GM21529 (cell line): ENCODE results near the gene LOXL4.
"Not testable (repeated sequence)": the region's sequence is repeated elsewhere in the genome, so short reads cannot be mapped to it uniquely, and the experiment has no call there.

ENCODE experiments used
- ATAC-seq: cut with Tn5 transposase; IDR thresholded peaks from one replicate; pipeline ENCODE4 v1.9.1; 2021; ENCODE audit not compliant: unreplicated experiment

The LOXL4 gene

DNA sequence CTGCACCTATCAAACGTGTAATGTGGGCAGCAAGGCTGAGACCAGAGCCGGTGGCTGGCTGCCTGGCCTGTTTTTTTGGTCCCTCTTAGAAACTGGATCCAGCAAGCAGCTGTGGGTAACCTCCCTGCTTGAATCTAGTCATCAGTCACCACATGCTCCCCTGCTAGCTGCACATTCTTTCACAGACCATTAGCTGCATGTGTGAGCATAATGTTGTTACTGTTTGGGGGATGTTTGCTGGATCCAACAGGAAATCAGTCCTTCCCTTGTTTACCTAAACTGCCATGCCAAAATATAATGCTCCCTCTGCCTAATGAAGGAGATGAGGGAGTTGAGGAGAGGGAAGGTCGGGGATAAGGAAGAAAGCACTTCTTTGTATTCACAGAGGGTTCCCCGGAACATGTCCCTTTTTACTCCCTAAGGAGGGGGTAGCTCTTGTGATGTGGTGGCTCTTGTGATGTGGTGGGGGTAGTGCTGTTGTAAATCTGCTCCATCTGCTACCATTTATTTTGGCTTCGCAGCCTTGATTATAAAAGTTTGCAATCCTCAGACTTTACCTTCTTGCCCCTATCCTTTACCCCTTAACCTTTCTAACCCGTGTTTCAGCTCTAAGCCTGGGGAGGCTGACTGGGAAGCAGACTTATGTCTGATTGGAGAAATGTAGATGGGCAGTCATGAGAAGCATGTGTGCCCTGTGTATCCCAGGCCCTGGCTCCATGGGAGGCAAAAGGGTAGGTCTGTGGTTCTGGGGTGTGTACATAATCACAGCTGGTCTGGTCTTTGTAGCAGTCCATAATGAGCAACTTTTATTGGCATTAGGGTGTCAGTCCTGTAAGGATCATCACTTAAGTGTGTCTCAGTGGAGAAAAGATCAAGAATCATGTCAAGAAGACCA lies 20.8 kb downstream of the LOXL4 start:
- no peak for ATAC-seq

DNA sequence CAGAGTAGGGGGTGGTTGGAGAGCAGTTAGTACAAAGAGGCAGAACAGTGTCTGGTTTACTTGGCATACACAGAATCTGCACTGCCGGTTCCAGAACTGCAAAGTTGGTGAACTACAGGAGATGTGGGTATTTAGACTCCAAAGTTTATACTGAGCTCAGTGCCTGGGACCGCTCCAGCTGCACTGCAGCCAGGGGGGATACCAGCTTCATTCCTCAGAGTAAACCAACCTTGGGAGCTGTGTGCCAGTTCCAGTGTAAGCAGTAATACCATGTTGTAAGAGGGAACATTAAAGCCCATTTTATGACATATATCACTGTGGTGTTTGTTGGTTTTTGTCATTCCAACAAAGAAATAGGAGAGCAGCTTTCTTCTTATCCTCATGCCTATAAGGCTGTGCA lies 23.4 kb downstream of the LOXL4 start:
- ATAC-seq: no peak

DNA sequence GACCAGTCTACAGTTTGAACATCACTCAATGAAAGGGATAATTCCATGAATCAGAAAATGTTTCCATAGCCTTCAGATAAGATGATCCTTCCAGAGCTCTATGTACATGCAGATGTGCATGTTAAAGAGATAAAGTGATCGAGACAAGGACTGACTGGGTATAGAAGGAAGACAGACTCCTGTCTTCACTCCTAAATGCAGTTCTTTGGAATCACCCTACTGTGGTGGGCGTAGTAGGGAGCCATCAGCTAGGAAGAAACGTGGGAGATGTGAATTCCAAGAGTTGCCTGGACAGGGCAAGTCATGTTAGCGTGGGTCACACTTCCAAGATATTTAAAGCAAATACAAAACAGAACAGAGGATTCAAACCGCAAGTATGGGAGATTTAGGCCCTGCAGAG lies 23.9 kb downstream of the LOXL4 start:
- no peak for ATAC-seq

DNA sequence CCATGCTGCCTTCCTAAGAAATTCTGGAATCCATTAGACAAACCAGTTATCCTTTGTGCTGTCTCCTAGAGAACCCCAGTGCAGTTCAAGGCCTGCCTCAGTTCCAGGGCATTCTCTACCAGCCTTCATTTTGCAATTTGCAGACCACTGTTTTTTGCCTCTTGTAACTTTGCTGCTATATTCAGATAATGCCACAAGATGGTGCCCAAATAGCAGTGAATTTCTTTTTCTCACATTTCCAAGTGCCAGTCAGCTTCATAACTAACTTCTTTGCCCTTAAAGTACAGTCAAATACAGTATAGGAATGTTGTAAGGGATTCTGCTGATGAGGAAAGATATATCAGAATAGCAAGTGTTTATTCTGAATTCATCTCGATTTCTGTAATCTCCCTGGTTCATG lies 25.2 kb downstream of the LOXL4 start:
- no peak for ATAC-seq

DNA sequence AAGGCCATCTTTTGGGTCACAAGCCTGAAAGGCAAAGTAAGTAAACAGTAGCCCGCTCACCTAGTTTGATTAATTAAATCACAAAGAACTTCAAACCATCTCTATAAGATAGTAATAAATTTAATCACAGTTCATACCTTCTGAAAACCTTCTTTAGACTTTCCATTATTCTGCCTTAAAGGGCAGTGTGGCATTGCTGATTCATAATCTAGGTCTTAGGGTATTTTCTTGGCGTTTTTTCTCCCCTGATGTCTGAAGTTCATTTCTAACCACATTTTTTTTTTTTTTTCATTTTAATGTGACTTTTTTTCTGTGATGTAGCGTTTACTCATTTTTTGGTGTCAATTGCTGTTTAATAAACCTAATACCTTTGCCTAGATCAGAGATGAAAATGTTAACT lies 27.5 kb downstream of the LOXL4 start:
- ATAC-seq: no peak

DNA sequence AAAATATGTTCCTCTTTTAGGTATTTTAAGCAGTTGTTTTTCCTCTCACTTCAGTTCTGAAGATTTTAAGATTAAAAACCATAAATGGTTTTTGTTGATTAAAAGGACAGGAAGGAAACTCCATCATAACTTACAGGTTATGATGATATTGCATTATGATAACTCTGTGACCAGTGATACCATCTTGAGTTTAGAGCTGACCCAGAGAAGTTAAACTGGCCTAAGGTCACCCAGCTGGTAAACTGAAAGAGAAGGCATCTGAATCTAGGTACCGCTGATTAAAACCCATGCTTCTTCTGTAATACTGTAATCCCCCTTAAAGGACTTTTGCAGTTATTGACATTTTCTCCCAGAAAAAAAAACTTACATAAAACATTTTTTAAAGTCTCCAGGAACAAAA lies 29.6 kb downstream of the LOXL4 start:
- no peak for ATAC-seq

DNA sequence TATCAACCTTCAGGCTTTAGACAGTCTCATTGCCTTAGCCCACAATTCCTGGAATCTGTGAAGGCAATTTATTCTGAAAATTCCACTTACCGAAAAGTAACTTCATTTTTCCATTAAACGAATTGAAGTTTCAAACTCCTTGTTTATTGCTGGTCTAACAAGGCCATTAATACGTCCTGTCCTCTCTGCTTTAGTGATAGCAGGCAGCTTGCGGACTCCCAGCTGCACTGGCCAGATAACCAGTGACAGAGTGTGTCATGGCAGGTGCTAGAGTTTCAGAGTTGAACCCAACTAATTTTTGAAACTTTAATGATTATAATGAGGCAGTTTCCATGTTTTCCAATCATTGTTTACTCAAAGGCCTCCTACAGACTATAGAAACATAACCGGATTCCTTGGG lies 31.1 kb downstream of the LOXL4 start:
- no peak for ATAC-seq

DNA sequence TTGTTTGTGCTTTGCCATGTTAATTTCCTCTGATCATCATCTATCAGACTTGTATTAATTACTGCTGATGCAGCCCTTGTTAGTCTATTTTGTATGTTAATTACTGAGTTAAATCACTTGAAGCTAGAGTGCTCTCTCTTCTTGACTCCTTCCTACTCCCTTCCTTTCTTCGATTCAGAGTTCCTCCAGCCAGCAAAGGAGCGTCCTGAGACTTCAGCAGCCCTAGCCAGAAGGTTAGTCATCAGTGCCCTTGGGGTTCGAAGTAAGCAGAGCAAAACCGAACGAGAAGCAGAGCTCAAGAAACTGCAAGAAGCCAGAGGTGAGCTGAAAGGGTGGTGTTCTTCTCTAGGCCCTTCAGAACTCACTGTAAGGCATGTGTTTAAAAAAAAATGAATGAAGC lies 32.1 kb downstream of the LOXL4 start:
- ATAC-seq: no peak

DNA sequence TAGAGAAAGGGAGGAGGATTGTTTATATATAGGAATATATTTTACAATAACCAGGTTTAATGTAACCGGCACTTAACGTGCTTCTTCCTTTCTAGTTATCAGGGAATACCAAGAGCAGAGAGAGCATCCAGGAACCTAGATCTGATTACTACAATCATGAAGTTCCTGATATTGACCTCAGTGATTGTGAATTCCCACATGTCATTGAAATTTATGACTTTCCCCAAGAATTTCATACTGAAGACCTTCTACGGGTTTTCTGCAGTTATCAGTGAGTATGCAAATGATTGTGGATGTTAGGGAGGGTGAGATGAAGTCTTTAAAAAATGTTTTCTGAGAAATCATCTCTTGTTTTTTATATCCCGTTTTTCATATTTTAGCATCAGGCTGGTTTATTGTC lies 36.6 kb downstream of the LOXL4 start:
- ATAC-seq: no peak

DNA sequence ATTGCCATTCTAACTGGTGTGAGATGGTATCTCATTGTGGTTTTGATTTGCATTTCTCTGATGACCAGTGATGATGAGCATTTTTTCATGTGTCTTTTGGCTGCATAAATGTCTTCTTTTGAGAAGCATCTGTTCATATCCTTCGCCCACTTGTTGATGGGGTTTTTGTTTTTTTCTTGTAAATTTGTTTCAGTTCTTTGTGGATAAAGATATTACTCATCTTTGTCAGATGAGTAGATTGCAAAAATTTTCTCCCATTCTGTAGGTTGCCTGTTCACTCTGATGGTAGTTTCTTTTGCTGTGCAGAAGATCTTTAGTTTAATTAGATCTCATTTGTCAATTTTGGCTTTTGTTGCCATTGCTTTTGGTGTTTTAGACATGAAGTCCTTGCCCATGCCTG lies 39.7 kb downstream of the LOXL4 start:
- ATAC-seq: not testable (repeated sequence)

DNA sequence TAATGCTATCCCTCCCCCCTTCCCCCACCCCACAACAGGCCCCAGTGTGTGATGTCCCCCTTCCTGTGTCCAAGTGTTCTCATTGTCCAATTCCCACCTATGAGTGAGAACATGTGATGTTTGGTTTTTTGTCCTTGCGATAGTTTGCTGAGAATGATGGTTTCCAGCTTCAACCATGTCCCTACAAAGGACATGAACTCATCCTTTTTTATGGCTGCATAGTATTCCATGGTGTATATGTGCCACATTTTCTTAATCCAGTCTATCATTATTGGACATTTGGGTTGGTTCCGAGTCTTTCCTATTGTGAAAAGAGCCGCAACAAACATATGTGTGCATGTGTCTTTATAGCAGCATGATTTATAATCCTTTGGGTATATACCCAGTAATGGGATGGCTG lies 40.3 kb downstream of the LOXL4 start:
- ATAC-seq: not testable (repeated sequence)

DNA sequence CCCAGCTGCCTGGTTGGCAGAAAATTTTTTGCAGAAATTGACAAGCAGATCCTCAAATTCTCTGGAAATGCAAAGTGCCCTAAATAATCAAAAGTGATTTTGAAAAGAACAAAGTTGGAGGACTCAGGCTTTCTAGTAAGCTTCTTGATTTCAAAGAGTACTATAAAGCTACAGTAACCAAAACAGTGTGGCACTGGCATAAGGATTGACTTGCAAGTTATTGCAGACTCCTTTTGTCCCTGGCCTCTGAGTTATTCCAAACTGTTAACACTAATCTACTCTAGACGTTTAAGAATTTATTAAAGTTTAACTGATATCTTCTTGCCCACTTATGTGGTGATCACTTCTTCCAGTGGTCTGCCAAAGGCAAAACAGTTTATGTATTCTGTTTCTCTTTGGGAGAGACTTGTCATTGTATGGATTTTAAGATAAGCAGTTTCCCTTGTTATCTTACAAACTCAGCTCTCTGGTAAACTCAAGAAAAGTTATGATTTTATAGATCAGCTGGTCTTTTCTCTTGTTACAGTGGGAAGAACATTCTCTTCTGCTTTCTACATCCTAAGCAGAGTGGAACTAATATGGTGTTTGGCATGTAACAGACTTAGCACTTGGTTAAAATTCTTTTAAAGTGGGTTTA lies 41.4 kb downstream of the LOXL4 start:
- ATAC-seq: no peak

DNA sequence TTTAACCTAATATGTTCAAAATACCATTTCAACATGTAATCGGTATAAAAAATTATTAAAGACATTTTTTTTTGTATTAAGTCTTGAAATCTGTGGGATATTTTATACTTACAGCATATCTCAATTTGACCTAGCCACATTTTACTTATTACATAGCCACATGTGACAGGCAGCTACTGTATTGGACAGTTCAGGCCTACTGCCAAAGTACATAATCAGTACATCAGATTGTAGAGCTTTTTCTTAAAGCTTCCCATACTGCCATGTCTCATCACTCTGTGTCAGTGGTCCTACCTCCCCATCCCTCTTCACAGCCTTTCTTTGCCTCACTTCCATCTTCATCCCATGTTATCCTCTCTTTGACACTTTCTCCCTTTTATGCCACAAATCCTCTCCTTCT lies 43.0 kb downstream of the LOXL4 start:
- ATAC-seq: no peak

DNA sequence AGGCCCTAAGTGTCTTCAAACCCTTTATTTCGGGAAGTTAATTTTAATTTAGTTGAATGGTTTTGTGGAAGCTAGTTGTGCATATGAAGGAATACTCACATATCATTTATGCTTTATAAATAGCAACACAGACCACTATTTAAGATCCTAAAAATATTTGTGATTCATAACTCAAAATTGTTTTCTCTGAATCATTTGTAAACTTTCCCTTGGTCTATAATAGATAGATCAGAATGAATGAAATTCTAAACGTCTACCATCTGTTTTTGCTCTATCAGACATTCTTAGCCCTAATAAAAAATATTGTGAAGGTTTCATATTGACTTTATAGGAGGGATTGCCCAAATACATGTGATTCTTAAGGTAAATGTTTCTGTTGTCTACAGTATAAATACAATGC lies 43.5 kb downstream of the LOXL4 start:
- no peak for ATAC-seq

DNA sequence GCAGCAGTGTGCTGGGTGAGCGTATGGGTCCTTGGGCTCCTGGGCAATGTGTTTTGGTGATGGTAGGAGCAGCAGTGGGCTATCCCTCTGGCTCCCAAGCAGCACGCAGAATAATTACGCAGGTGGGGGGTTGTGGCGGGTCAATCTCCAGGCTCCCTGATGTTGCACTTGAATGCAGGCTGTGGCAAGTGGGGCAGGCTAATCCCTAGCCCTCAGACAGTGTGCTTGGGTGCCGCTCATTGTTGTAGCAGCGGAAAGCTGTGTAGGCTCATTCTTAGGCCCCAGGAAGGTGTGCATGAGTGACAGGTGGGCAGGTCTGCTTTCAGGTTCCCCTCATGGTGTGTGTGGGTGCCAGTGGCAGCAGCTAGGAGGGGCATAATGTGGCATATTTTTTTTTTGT lies 44.1 kb downstream of the LOXL4 start:
- ATAC-seq: no peak

DNA sequence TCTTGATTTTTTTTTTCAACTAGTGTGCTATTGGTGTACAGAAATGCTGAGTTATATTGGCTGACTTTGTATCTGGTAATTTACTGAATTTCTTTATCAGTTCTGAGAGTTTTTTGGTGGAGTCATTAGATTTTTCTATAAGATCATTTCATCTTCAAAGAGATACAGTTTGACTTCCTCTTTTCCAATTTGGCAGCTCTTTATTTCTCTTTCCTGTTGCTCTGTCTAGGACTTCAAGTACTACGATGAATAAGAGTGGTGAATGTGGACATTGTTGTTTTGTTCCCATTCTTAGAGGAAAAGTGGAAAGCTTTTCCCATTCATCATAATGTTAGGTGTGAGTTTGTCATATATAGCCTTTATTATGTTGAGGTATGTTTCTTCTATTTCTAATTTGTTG lies 50.2 kb downstream of the LOXL4 start:
- ATAC-seq: no peak

DNA sequence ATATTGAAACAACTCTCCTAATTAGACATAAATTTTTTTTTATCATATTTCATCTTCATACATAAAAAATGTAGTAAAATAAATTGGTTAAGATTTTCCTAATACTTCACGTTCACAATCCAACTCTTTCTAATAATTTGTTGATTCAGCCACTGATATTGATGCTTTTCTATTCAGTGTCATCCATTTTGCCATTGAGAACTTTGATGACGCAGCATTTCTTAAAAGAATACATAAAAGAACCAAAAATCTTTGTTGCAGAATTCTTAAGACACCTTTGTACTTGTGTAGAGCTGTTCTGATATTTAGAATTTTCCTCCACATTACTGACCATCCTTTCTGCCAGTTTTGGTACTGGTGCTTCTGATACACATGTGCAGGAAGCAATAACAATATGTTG lies 52.6 kb downstream of the LOXL4 start:
- no peak for ATAC-seq

DNA sequence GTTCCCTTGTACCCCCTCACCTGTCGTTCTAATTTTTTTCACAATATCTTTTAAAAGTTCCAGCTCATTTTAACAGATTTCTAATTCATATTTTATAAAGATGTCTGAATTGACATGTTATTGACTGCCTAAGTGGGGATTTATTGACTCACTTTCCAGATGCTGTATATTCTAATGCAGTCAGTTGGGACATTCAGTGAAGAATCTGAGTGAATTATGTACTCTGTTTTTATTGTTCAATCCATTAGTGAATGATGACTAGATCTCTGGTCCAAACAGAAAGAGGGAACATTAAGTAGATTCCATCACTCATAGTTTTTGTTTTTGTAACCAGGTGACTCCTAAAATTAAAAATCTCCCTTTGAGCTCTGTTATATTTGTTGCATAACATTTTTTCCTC lies 54.3 kb downstream of the LOXL4 start:
- no peak for ATAC-seq

DNA sequence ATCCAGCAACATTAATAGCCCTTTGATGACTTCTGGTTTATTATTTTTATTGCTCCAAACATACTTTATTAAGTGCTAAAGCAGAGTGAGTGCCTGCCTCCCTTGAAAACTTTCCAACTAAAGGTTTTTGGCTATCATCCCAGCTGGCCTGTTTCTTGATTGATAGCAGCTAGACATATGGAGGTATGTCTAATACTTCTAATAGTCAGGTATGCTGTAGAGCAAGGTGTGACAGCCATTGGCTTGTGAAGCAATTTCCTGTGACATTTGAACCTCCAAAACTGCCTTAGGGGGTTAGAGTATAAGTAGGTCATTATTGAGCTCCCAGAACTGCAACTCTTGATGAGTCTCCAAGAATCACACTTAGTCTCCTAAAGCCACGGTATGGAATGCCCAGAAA lies 55.8 kb downstream of the LOXL4 start:
- no peak for ATAC-seq

DNA sequence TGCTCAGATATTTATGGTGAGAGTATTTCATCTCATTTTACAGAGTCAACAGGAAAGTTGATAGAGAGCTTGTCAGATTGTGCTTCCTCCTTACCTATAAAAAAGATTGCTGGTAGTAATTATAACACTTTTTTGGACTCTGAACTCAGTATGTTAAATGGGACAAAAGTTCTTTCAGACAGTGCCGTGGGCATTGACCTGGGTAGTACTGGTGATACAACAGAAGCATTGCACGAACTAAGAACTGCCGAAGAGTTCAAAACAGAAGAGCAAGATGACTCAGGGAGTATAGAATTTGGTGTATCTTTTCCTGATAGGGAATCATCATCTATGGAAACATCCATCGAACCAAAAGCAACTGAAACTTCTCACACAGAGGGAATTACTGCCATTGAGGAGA lies 58.6 kb downstream of the LOXL4 start:
- ATAC-seq: no peak

DNA sequence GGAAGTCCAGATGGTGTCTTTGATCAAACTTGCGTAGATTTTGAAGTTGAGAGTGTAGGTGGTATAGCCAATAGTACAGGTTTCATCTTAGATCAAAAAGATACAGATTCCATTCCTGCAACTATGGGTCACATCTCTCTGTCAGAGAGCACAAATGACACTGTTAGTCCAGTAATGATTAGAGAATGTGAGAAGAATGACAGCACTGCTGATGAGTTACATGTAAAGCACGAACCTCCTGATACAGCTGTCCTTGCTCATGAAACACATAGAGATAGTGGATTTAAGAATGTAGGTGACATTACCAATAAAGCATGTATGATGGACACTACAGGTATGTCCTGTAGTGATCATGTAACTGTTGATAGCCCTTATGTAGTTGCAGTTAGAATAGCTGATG lies 59.1 kb downstream of the LOXL4 start:
- ATAC-seq: no peak

DNA sequence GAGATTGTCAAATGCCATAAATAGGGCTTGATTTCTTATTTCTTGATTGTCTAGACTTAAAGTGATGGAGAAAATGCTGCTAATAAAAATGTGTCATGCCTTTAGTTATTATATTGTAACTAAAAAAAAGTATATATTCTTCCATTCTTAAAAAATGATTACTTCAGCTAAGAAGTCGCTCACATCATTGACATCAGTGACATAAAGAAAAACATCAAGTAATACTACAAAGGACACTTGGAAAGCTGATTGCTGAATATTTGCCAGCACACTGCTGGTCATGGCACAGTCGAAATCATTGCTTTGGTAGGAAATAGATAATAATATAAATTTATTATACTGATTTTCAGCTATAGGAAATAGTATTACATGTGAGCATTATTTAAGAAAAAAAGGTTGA lies 62.6 kb downstream of the LOXL4 start:
- ATAC-seq: no peak

DNA sequence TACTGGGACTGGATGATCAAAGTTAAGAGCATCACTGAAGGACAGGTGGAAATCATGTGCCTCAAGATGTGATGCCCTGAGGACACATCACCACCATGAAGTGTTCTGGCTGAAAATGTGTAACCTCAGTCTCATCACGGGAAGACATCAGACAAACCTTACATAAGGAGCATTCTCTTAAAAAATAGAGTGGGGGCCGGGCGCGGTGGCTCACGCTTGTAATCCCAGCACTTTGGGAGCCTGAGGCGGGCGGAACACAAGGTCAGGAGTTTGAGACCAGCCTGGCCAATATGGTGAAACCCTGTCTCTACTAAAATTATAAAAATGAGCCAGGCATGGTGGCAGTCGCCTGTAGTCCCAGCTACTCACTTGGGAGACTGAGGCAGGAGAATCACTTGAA lies 65.6 kb downstream of the LOXL4 start:
- ATAC-seq: no peak
